HG03354 (cell line): ENCODE results near the gene ZAR1L.
"Not testable (repeated sequence)": the region's sequence is repeated elsewhere in the genome, so short reads cannot be mapped to it uniquely, and the experiment has no call there.

ENCODE experiments used
- ATAC-seq: cut with Tn5 transposase; IDR thresholded peaks from one replicate; pipeline ENCODE4 v1.9.1; 2021; ENCODE audit warnings: mild to moderate bottlenecking; ENCODE audit not compliant: unreplicated experiment, poor library complexity, severe bottlenecking

The ZAR1L gene, protein sequence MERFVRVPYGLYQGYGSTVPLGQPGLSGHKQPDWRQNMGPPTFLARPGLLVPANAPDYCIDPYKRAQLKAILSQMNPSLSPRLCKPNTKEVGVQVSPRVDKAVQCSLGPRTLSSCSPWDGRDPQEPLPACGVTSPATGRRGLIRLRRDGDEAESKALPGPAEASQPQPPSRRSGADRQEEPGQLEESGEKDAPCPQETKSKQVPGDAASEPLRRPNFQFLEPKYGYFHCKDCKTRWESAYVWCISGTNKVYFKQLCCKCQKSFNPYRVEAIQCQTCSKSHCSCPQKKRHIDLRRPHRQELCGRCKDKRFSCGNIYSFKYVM

GRCh38 chr13:32315238-32316027, at the start of gene ZAR1L, which contains the start of gene BRCA2:
Gene ZAR1L, minus strand, starts transcription at chr13:32315363. Its CDS starts 3,438 bp downstream, at chr13:32311925.
Gene BRCA2, plus strand, starts transcription at chr13:32315508. Its CDS starts 953 bp downstream, at chr13:32316461.
- peak; percentile 93 for ATAC-seq

- ATAC-seq: no peak
Measured at GRCh38 chr13:32362574-32362973, 47.4 kb upstream of the ZAR1L start.

DNA sequence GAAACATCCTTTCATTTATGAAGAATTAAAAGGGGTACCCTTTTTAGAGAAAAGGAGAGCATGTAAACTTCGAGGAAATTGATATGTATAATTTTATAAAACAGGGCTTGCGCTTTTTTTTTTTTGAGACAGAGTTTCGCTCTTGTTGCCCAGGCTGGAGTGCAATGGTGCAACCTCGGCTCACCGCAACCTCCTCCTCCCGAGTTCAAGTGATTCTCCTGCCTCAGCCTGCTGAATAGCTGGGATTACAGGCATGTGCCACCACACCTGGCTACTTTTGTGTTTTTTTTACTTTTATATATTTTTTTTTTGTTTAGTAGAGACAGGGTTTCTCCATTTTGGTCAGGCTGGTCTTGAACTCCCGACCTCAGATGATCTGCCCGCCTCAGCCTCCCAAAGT, 40.8 kb upstream of the ZAR1L start:
- not testable (repeated sequence) for ATAC-seq

GRCh38 chr13:32354040-32354439, 38.9 kb upstream of the ZAR1L start:
- ATAC-seq: peak; percentile 71

- not testable (repeated sequence) for ATAC-seq
Measured at GRCh38 chr13:32350839-32351441, 35.8 kb upstream of the ZAR1L start.

- no peak for ATAC-seq
Measured at GRCh38 chr13:32347651-32348050, 32.5 kb upstream of the ZAR1L start.

DNA sequence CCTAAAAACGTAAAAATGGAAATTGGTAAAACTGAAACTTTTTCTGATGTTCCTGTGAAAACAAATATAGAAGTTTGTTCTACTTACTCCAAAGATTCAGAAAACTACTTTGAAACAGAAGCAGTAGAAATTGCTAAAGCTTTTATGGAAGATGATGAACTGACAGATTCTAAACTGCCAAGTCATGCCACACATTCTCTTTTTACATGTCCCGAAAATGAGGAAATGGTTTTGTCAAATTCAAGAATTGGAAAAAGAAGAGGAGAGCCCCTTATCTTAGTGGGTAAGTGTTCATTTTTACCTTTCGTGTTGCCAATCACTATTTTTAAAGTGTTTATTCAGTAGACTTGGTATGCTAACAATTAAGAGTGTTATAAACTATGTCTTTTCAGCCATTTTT, 25.8 kb upstream of the ZAR1L start:
- no peak for ATAC-seq

GRCh38 chr13:32334671-32335070, 19.5 kb upstream of the ZAR1L start:
- ATAC-seq: no peak

- no peak for ATAC-seq
Measured at GRCh38 chr13:32330441-32330840, 15.3 kb upstream of the ZAR1L start.

- ATAC-seq: no peak
Measured at GRCh38 chr13:32323912-32324311, 8.7 kb upstream of the ZAR1L start.

DNA sequence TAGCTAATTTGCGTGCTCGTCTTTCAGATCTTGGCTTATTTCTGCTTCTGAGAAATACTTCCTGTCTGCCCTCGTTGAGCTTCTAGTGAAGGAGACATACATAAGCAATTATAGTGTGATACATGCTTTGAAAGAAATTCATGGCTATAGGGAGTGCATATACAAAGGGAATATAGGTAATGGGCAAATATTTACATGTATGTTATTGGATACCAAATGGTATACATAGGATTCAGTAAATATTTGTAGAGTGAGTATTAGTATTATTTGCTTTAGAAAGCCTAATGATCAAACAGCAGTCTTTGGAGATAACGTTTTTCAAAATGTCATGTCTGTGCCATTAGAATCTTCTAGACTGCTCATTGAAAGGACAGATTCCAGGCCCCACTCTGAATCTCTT, 5.4 kb upstream of the ZAR1L start:
- no peak for ATAC-seq

DNA sequence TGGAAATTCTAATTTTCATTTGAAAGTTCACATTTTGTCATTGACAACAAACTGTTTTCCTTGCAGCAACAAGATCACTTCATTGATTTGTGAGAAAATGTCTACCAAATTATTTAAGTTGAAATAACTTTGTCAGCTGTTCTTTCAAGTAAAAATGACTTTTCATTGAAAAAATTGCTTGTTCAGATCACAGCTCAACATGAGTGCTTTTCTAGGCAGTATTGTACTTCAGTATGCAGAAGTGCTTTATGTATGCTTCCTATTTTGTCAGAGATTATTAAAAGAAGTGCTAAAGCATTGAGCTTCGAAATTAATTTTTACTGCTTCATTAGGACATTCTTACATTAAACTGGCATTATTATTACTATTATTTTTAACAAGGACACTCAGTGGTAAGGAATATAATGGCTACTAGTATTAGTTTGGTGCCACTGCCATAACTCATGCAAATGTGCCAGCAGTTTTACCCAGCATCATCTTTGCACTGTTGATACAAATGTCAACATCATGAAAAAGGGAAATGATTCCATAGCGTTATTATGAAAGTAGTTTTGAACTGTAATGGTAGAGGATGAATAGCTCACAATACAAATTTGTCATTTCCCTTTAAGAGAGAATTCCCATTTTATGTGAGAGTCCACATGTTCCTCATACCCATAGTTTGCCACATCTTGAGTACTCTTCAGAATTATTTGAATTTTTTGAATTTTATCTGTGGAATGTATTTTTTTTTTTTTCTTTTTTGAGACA, 2.7 kb upstream of the ZAR1L start:
- no peak for ATAC-seq

DNA sequence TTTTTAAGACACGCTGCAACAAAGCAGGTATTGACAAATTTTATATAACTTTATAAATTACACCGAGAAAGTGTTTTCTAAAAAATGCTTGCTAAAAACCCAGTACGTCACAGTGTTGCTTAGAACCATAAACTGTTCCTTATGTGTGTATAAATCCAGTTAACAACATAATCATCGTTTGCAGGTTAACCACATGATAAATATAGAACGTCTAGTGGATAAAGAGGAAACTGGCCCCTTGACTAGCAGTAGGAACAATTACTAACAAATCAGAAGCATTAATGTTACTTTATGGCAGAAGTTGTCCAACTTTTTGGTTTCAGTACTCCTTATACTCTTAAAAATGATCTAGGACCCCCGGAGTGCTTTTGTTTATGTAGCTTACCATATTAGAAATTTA, 1.3 kb upstream of the ZAR1L start:
- no peak for ATAC-seq

GRCh38 chr13:32316028-32316339, 821 bp upstream of the ZAR1L start:
- peak; percentile 57 for ATAC-seq

DNA sequence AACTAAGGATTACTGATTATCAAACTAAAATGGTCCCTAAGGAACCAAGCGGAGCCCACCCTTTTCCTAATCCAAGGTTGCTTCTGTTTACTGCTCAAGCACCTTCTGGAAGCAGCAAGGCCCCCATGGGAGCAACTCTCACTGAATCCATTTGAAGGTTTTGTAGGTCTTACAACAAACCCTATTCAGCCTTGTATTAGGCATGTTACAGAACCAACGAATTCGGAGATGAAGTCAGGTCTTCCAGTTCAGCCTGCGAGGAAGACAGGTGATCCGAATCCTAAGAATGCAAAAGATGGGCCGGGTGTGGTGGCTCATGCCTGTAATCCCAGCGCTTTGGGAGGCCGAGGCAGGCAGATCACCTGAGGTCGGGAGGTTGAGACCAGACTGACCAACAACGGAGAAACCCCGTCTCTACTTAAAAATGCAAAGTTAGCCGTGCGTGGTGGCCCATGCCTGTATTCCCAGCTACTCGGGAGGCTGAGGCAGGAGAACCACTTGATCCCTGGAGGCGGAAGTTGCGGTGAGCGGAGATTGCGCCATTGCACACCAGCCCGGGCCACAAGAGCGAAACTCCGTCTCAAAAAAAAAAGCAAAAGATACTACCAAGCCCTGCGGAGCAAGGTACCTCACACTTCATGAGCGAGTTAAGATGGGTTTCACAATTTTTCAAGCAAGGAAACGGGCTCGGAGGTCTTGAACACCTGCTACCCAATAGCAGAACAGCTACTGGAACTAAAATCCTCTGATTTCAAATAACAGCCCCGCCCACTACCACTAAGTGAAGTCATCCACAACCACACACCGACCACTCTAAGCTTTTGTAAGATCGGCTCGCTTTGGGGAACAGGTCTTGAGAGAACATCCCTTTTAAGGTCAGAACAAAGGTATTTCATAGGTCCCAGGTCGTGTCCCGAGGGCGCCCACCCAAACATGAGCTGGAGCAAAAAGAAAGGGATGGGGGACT, 609 bp downstream of the ZAR1L start:
- ATAC-seq: peak; percentile 36

GRCh38 chr13:32311188-32311897, 3.8 kb downstream of the ZAR1L start:
- no peak for ATAC-seq

DNA sequence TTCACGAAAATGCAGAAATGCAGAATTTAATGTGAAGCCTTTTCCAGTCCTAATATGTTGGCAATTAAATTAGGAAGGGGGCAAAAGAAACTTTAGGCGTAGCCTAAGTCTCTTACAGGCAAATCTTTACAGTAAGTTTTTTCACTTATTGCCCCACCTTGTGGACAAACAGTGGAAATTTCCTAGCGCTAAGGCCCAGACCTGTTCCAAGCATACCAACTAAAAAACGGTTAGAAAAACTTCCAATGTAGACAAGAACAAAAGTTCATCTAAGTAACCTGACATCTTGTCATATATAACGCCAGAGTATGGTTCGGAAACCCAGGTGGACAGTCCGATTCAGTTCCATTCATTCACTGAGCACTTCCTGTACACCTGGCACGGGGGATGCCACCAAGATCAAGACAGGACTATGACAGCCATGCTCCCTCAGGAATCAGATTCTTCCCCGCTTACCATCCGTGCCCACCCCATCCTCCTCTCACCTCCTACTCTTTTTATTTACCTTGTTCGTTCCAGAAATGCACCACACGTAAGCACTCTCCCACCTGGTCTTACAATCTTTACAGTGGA, 4.9 kb downstream of the ZAR1L start:
- ATAC-seq: peak; percentile 65
